Hematopoietic multipotent progenitor cell treated with erythropoietin and hydrocortisone succinate and interleukin-3 and kit ligand, for 17 days (in vitro differentiated cells): ENCODE data around the gene CEP120.
"Not testable (repeated sequence)": the region's sequence is repeated elsewhere in the genome, so short reads cannot be mapped to it uniquely, and the experiment has no call there.

Source experiments
- DNase-seq: peaks from one replicate; pipeline ENCODE4 v3.0.0-alpha.2; 2015; ENCODE audit warnings: low spot score

CEP120 gene

DNA sequence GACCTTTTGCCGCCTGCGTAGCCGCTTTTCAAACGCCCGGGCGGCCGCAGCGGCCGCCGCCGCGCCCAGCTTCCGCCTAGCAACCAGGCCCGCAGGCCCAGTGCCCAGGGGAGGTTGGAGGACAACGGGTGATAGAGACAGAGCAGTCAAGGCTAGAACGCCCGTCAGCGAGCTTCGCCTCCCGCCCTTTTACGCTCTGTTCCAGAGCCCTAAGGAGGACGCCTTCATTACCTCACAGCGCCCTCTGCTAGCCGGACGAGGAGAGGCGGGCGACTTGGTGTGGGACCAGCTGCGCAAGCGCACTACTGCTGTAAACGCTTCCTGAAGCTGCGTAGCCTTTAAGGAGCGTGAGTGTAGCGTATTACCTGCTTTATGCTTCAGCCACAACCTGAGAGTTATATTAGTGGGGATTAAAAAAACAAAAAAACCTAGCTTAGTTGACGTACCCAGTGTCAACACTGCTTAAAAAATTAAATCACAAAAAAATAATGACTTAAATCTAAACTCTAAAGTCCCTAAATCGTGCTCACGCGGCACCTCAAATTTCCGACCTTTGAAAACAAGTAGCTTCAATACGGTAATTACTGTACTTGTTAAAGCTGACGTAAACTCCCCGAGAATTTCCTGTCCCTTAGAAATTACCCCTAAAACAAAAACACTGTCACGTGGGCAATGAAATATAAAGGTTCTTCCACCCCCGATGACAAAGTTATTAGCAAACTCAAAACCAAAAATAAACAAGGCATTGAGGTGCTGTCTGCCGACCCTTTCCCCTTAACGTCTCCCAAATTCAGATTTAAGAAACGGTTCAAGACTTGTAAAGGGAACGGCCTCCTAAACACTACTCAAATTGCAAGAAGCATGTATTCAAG lies at the start of gene CEP120:
CEP120 (minus strand) TSS at position 126 of the 872 bp plus-strand sequence. CDS start 405 bp downstream, outside the sequence.
- peak; percentile 98 for DNase-seq

DNA sequence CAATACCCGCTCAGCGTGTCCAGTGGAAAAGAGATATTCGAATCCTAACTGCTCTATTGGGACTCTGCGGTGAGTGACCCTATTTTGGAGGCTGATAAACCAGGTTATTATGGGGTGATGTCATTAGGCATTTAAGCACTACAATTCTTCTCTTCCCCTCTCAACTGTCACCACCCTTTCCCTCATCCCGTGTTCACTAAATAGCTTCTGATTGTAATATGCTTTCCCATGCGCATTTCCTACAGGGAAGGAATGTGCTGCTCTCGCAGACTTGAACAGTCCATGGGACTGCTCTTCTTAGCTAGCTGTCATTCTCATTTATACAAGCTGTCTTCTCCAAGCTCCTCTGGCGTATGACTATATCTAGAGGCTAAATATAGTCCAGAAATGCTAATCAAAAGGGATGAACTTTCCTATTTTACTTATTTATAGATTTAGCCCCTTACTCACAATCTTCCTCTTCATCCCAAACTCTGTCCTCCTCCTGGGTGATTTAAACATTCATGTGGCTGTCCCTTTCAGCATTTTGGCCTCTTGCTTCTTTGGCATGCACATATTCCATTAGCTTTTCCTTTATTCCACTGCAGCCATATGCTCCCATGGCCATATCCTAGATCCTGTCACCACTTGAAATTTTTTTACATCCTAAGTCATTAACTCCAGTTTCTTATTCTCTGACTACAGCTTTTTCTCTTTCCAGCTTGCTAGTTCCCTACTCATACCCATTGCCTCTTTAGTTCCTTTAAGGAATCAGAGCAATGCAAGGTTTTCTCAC lies 49.1 kb upstream of the CEP120 start:
- no peak for DNase-seq

DNA sequence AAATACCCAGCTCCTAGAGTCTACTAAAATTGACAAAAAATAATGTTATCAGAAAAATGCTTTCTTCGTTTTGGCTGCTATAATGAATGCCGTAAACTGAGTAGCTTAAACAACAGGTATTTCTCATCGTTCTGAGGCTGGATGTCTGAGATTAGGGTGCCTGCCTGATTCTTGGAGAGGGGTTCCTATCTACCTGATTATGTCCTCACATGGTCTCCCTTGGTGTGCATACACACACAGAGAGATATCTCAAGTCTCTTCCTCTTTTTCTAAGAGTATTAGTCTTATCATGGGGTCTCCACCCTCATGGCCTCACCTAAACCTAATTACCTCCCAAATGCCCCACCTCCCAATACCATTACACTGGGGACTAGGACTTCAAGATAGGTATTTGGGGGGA lies 48.2 kb upstream of the CEP120 start:
- DNase-seq, result no peak

DNA sequence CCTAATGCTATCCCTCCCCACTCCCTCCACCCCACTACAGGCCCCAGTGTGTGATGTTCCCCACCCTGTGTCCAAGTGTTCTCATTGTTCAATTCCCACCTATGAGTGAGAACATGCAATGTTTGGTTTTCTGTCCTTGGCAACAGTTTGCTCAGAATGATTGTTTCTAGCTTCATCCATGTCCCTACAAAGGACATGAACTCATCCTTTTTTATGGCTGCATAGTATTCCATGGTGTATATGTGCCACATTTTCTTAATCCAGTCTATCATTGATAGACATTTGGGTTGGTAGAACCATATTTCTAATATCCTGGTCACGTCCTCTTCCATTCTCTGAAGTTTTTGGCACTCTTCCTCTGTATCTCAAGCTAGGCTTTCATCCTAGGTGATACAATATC lies 43.6 kb upstream of the CEP120 start:
- DNase-seq, result not testable (repeated sequence)

DNA sequence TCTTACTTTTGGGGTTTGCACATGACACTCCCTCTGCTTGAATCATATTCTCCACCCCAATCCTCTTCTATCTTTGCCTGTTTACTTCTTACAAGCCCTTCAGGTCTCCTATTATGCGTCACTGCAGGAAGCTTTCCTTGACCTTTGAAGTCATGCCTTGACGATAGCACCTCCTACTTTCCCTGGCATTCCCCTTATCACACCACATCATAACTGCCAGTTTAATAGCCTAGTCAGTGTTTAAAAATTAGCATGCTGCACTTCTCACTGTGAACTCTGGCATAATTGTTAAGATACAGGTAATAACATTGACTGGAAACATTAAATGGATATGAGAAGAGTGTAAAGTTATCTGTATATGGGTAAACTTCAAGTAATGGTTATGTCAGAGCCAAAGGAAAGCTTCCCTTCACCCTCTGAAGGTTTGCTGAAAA lies 37.1 kb upstream of the CEP120 start:
- no peak for DNase-seq

DNA sequence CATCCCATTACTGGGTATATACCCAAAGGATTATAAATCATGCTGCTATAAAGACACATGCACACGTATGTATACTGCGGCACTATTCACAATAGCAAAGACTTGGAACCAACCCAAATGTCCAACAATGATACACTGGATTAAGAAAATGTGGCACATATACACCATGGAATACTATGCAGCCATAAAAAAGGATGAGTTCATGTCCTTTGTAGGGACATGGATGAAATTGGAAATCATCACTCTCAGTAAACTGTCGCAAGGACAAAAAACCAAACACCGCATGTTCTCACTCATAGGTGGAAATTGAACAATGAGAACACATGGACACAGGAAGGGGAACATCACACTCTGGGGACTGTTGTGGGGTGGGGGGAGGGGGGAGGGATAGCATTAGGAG lies 35.8 kb upstream of the CEP120 start:
- DNase-seq, result not testable (repeated sequence)

DNA sequence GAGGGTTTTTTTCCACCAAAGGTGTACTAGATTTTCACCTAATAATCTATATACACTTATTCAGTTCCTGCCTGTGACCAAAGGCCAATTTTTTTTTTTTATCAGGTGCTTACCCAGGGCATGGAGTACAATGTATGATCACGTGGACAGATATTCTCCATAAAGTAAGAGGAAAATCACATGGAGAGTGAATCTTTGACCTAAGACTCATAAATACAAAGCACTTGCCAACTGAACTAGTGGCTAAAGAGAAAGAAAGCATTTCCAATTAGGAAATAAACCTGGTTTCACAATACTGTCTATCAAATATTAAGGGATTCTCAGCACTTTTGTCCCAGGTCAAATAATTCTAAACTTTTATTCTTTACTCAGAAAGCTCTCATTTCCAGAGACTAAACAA lies 33.0 kb upstream of the CEP120 start:
- no peak for DNase-seq

DNA sequence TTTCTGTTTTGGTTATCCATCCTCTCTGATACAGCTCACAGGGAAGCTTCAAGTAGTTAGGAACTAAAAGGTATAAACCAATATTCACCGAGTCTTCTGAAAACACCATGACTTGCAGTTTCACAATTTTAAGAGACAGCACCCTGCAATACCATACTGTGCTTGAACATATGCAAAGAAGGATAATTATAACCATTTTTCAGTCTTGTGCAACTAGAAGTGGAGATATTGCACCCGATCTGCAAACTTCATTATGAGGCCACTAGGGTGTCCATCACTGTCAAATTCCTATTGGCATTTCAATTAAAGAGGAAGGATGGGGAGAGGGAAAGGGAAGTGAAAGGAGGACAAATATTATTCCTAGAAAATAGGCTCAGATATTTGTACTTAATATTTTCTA lies 32.4 kb upstream of the CEP120 start:
- no peak for DNase-seq

DNA sequence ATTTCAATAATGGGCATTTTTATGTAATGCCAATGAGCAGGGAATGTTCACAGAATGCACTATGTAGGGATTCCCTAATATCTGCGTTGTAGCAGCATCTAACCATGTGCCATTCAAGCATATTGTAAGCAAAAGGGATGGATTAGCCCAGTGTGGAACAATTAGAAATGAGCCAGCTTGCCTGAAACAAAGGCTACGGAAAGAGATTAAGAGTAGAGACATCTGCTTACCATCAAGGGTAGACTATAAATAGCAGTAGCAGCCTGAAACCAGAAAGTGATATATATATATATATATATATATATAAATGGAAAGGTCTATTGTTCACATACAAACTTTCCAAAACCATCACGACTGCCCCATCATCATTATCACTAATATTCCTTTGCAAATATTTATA lies 31.9 kb upstream of the CEP120 start:
- no peak for DNase-seq

DNA sequence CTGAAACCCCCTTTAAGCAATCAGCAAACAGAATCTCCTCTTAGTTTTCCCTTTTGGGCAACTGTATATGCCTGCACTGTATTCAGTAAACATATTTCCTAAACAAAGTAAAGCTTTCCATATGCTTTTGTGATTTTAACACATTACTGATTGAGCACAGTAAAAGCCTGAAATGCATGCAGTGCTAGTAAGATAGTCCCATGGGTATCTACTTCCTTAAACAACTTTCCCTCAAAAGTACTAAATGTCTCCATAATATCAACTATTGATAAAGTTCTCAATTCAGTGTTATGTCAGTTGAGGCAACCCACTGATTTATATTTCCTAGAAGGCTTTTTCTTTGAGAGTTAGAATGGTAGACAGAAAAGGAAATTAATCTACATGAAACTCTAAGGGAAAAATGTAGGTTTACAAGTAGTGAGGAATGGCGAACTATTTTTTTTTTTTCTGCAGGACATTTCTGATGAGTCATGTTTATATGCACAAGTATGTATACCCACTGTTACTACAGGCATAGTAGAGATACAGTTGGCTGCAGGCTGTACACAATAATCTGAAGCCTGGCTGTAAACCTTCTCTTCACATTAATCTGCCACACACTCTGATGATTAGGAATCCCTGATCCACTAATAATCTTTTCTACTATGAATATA lies 31.2 kb upstream of the CEP120 start:
- DNase-seq, result no peak

DNA sequence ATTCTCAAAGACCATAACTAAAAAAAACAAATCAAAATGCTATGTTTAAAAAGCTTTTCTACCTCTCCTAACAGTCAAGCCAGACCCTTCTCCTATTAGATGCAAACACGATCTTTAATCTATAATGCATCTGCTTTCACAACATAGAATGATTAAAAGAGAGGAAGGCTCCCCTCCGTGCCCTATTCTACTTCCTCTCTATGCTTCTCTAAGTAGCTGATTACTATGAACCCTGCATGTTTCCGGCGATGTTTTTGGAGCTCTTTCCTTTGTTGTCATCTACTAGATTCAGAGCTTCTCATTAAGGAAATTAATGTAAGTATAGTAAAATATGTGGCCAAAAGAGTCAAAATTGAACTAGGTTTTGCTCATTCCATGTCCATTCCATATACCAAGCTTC lies 29.2 kb upstream of the CEP120 start:
- DNase-seq, result no peak

DNA sequence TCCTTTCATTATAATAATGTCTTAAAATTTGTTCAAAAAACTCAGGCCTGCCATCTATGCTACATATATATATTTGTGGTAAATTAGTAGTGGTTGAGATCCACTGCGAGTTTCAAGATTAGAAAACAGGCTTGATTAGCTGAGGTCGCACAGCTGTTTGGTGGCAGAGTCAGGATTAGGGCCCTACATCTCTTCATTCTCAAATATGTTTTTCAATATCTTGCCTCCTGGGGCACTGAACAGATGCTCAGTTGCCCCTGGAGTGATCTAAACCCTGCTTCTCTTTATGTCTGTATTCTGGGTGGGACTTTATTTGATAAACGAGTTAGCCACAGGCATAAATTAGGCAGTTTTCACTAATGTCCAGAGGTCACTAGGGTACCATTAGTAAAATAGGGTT lies 27.8 kb upstream of the CEP120 start:
- DNase-seq, result no peak

DNA sequence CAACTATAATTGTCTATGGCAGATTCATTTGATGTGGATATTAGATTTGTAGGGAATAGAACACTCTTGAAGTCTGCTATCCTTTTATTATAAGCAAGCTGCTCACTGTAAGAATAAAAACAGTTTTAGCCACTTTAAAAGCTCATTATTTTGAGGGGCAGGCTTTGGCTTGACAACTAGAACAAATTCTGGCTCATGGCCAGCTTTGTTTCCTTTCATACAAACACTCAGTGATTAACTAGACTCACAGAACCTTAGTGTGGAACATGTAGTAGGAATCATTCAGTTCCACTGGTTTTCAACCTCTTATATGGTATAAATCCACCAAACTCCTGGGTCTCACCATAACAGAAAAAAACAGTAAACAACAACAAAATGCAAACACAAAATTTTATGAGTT lies 27.4 kb upstream of the CEP120 start:
- DNase-seq, result no peak

DNA sequence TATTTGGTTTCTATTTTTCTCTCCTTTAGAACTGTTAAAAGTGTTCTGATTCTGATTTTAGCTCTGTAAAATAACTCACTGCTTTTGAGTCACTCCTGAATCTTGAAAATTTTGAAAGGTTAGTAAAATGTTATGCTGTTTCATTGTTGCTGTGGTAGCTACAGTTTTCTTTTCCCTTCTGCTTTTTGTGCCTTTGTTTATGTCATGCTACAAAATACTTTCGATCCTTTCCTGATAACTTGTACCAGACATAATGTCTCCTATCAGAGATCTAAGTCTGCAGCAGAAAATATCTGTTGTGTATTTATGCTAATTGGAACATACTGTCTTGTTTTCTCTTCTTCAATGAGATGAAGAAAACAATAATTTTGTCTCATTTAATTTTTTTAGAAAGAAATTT lies 26.9 kb upstream of the CEP120 start:
- DNase-seq, result no peak

DNA sequence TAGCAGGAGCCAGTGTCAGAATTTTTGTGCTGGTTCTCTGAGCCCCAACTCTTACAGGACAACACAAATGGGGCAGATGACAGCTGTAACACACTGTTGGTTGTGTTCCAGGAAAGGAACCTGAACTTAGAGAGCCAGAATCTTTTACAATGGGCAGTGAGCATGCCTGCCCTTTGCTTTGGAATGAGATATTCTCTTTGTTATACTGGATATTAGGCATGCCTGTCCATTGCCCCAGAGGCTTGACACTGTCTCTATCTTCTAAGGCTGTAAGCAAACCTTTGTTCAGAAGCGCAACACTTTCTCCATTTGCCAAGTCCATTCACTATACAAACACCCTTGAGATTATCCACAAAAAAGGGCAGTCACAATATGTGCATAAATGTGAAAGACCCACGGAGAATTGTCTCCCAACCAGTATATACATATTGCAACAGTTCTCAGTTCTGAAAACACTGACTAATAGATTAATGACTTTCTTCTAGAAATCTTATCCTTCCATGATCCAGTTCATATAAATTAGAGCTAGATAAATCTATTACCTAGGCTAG lies 26.3 kb upstream of the CEP120 start:
- no peak for DNase-seq

DNA sequence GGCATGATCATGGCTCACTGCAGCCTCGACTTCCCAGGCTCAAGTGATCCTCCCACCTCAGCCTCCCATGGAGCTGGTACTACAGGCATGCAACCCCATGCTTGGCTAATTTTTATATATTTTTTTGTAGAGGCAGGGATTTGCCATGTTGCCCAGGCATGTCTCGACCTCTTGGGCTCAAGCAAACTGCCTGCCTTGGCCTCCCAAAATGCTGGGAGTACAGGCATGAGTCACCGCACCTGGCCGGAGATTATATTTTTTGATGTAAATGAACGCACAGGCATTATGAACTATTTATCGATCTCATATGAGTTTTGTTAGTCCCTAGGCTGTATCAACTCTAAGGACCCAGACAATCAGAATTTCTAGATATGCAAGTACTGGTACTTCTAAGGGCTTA lies 25.5 kb upstream of the CEP120 start:
- DNase-seq, result no peak

DNA sequence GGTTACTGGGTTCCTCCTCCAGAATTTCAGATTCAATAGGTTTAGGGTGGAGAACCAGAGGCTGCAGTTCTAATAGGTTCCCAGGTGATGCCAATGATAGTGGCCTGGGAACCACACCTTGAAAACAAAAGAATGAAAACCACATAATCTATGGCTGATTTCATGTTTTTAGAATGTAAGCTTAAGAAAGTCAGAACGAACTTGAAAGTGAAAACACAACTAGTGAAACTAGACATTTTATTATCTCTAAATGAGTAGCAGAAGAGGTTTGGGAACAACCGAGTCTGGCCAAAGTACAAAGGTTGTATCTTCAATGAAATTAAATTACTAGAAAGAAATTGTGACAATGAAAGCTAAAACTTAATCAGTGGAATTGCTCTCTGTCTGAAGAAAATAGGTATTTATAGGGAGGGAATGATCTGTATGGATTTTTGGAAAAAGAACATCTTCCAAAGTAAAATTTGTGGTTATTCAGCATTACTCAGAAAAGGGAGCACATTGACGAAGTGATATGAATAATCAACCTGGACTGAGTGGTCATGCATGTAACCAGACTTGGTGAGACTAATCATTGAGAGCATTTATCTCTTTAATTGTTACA lies 24.9 kb upstream of the CEP120 start:
- DNase-seq, result no peak

DNA sequence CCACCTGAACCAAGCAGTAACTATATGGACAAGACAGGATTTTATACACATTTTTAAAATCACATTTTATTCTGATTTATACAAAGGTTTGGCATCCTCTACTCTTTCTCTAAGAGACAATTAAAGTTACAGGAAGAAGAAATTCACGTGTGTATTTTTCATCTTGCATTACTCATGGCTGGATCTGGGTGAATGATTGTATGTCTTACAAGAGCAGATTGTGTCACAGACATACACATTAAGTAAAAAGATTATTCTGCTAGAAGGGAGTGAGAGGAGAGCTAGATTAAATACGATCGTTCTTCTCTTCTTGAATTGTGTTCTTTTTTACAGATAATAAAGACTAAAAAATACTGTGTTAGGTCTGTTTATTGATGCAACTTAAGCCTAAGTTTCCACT lies 20.8 kb upstream of the CEP120 start:
- DNase-seq, result no peak

DNA sequence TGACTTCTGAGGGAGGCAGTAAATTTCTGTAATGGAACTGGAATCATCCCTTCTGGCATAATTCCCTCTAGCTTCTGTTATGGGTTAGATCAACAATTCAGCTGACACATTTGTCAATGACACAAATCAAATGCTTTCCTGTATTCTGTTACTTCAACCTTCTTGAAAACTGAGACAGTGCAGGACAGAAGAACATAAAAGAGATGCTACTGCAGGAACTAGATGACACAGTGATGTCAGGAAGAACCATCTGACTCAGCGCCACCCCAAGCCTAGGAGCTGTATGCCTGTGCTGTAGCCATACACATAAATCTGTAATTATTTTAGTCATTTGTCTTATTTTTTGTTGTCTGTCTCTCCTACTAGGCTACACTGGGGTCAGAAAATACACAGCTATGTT lies 18.2 kb upstream of the CEP120 start:
- no peak for DNase-seq

DNA sequence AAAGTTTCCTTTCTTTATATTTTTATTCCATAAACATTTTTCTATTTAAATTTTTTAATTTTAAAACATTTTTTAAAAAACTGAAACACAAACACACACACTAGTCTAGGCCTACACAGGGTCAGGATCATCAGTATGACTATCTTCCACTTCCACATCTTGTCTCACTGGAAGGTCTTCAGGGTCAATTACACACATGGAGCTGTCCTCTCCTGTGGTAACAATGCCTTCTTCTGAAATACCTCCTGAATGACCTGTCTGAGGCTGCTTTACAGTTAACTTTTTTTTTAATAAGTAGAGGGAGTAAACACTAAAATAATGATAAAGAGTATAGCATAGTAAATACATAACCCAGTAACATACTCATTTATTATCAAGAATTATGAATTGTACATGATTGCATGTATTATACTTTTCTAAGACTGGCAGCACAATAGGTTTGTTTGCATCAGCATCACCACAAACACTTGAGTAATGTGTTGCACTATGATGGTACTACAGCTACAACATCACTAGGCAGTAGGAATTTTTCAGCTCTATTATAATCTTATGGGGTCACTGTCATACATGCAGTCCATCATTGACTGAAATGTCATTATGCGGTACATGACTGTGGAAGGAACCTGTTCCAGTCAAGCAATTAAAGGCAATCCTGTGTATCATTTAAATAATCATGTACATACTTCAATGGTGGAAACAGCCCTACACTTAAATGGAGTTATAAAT lies 17.4 kb upstream of the CEP120 start:
- no peak for DNase-seq

DNA sequence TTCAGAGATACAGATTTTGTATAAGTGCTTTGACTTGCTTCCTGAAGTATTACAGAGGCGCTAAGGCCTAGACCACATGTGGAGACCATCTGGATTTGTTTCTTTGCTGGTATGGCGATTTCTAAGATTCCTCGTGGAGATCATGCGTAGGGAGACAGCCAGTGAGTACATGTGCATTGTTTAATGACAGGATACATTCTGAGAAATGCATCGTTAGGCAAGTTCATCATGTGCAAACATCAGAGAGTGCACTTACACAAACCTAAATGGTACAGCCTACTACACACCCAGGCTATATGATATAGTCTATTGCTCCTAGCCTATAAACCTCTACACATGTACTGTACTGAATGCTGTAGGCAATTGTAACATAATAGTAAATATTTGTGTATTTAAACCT lies 16.5 kb upstream of the CEP120 start:
- no peak for DNase-seq
